Stimulated activated CD4-positive, alpha-beta T cell treated with anti-CD3 and anti-CD28 coated beads, Interleukin-12 subunit alpha, Interleukin-12 subunit beta, amount 100 ng/mL, for 4 hours (primary cell): Measurements from ENCODE around the gene YPEL3.
A peak's percentile ranks its signal among the peaks of the same experiment; 100 is the strongest.
"Not testable (repeated sequence)": the region's sequence is repeated elsewhere in the genome, so short reads cannot be mapped to it uniquely, and the experiment has no call there.

Experiments
- DNase-seq: peaks from one replicate; pipeline ENCODE4 v3.0.0-alpha.2; 2020

YPEL3 gene

GRCh38 chr16:30096105-30096861 is at the start of gene YPEL3:
TSS of gene YPEL3 (minus strand) at chr16:30096213. CDS start at chr16:30095482, 731 bp downstream.
- DNase-seq, result peak; percentile 86

- DNase-seq, result no peak
Measured at GRCh38 chr16:30145657-30146056, 49.6 kb upstream of the YPEL3 start.

GRCh38 chr16:30144917-30145316 is 48.9 kb upstream of the YPEL3 start:
- no peak for DNase-seq

- DNase-seq, result no peak
Measured at GRCh38 chr16:30144017-30144416, 48.0 kb upstream of the YPEL3 start.

GRCh38 chr16:30143347-30143702 is 47.3 kb upstream of the YPEL3 start:
- no peak for DNase-seq

- DNase-seq, result no peak
Measured at GRCh38 chr16:30142672-30143346, 46.8 kb upstream of the YPEL3 start.

GRCh38 chr16:30141750-30142149 is 45.7 kb upstream of the YPEL3 start:
- no peak for DNase-seq

- DNase-seq, result no peak
Measured at GRCh38 chr16:30139583-30140481, 43.8 kb upstream of the YPEL3 start.

- no peak for DNase-seq
Measured at GRCh38 chr16:30137897-30138296, 41.9 kb upstream of the YPEL3 start.

- no peak for DNase-seq
Measured at GRCh38 chr16:30136971-30137605, 41.1 kb upstream of the YPEL3 start.

- no peak for DNase-seq
Measured at GRCh38 chr16:30132591-30132990, 36.6 kb upstream of the YPEL3 start.

GRCh38 chr16:30131869-30132475 is 36.0 kb upstream of the YPEL3 start:
- DNase-seq, result no peak

- DNase-seq, result no peak
Measured at GRCh38 chr16:30127993-30128392, 32.0 kb upstream of the YPEL3 start.

- DNase-seq, result not testable (repeated sequence)
Measured at GRCh38 chr16:30125690-30126089, 29.7 kb upstream of the YPEL3 start.

- no peak for DNase-seq
Measured at GRCh38 chr16:30124985-30125379, 29.0 kb upstream of the YPEL3 start.

GRCh38 chr16:30122604-30123160 is 26.7 kb upstream of the YPEL3 start:
- DNase-seq, result no peak

- no peak for DNase-seq
Measured at GRCh38 chr16:30121741-30122571, 25.9 kb upstream of the YPEL3 start.

GRCh38 chr16:30120340-30121105 is 24.5 kb upstream of the YPEL3 start:
- DNase-seq, result no peak

GRCh38 chr16:30119428-30119827 is 23.4 kb upstream of the YPEL3 start:
- no peak for DNase-seq

- DNase-seq, result no peak
Measured at GRCh38 chr16:30117768-30118167, 21.8 kb upstream of the YPEL3 start.
